GM23338 (cell line): ENCODE results near the gene BAD.

Experiments
- CTCF ChIP-seq, 2 experiments: fragments of 200-600 bp in 1 of 2; sonication (generic) in 1 of 2; conservative IDR thresholded peaks; 2 replicates each; pipeline versions ENCODE4 v1.5.1 to v1.6.1; 2016 to 2017; ENCODE audit warnings: antibody characterized with exemption in 2 of 2, low read depth in 2 of 2, mild to moderate bottlenecking in 2 of 2, moderate library complexity in 1 of 2
- EZH2 ChIP-seq: fragments of 200-600 bp; sonication (generic); IDR thresholded peaks from one replicate; pipeline ENCODE4 v1.8.0; 2017; ENCODE audit warnings: antibody characterized with exemption, mild to moderate bottlenecking, low read depth; ENCODE audit not compliant: unreplicated experiment
- ZNF114 ChIP-seq: fragments of 250-450 bp; sonication (Bioruptor Pico); IDR thresholded peaks from 2 replicates; pipeline ENCODE4 v1.5.0; 2020; ENCODE audit warnings: mild to moderate bottlenecking, moderate library complexity
- ZNF331 ChIP-seq: fragments of 250-450 bp; sonication (Bioruptor Pico); IDR thresholded peaks from 2 replicates; pipeline ENCODE4 v1.5.0; 2020; ENCODE audit warnings: low read depth, mild to moderate bottlenecking, moderate library complexity

- TF ChIP-seq ZNF114 (CRISPR knock-in tag) (no peak), CTCF (conservative IDR thresholded peaks at IDR 0.05; ENCODE audit: low read depth in 2 of 2) (no peak), EZH2 (no peak), ZNF331 (CRISPR knock-in tag) (no peak)
Observed at GRCh38 chr11:64312947-64313346, 28.5 kb upstream of the BAD start.
